Endodermal cell (in vitro differentiated cells): ENCODE results near the gene RALBP1. TPM values are rescaled to one million over a fixed set of nuclear protein-coding genes. Genes with fewer than 3 reads are reported as not detected.

ENCODE experiments used
- DNase-seq: peaks from one replicate; pipeline ENCODE4 v3.0.0-alpha.2; 2017
- H3K27ac ChIP-seq: 2 replicates; pipeline ENCODE4 v1.5.1; 2013; ENCODE audit warnings: mild to moderate bottlenecking, low read depth, low read length, moderate library complexity
- H3K27me3 ChIP-seq: 2 replicates; pipeline ENCODE4 v1.6.1; 2013; ENCODE audit warnings: mild to moderate bottlenecking, low read length, moderate library complexity; ENCODE audit not compliant: insufficient read depth, control insufficient read depth, poor library complexity, severe bottlenecking
- H3K36me3 ChIP-seq: 2 replicates; pipeline ENCODE4 v1.7.0; 2013; ENCODE audit warnings: mild to moderate bottlenecking, low read length, moderate library complexity; ENCODE audit not compliant: control insufficient read depth, insufficient read depth
- H3K4me1 ChIP-seq: one replicate; pipeline ENCODE4 v1.7.0; 2013; ENCODE audit warnings: low read length; ENCODE audit not compliant: control insufficient read depth, insufficient read depth
- H3K4me3 ChIP-seq: 2 replicates; pipeline ENCODE4 v1.5.1; 2013; ENCODE audit warnings: mild to moderate bottlenecking, low read length, moderate library complexity
- H3K9ac ChIP-seq: 2 replicates; pipeline ENCODE4 v1.6.1; 2013; ENCODE audit warnings: mild to moderate bottlenecking, low read length, moderate library complexity; ENCODE audit not compliant: poor library complexity, severe bottlenecking; ENCODE audit errors: extremely low read depth
- H3K9me3 ChIP-seq: 2 replicates; pipeline ENCODE4 v1.6.1; 2013; ENCODE audit warnings: mild to moderate bottlenecking, low read length, moderate library complexity; ENCODE audit not compliant: control insufficient read depth
- H3K27ac Mint-ChIP-seq: 2 replicates; pipeline ENCODE4 v1.8.0; 2020; ENCODE audit warnings: mixed read lengths
- H3K27me3 Mint-ChIP-seq: 2 replicates; pipeline ENCODE4 v1.8.0; 2021; ENCODE audit warnings: mild to moderate bottlenecking, mixed read lengths; ENCODE audit not compliant: insufficient read depth
- H3K36me3 Mint-ChIP-seq: 2 replicates; pipeline ENCODE4 v1.8.0; 2020; ENCODE audit warnings: low read depth, mixed read lengths
- H3K4me1 Mint-ChIP-seq: 2 replicates; pipeline ENCODE4 v1.8.0; 2020; ENCODE audit warnings: mixed read lengths
- H3K4me3 Mint-ChIP-seq: 2 replicates; pipeline ENCODE4 v1.8.0; 2020; ENCODE audit warnings: mild to moderate bottlenecking, moderate library complexity, mixed read lengths
- H3K9me3 Mint-ChIP-seq: 2 replicates; pipeline ENCODE4 v1.8.0; 2020; ENCODE audit warnings: mild to moderate bottlenecking, mixed read lengths
- WGBS, 2 experiments: methylation state at CpG; one replicate each; pipeline versions ENCODE4 v1.1.5 to v1.1.7; 2013; ENCODE audit warnings: missing lambda C conversion rate in 2 of 2, mixed read lengths in 1 of 2; ENCODE audit not compliant: insufficient coverage in 1 of 2, insufficient read length in 1 of 2; 5-methylcytosine and 5-hydroxymethylcytosine counted together
- total RNA-seq, 2 donors: library from RNA; stranded (reverse); fragmentation: NEBNext Ultra II Directional in 1 of 2; extraction: Animal tissue kit (Norgen Biotek cat#: 25700) in 1 of 2; gene quantifications; 2 replicates in 1 of 2; 3 replicates in 1 of 2; pipeline ENCODE4 v1.2.1, GENCODE V29; 2021
- TF ChIP-seq, protein P1 (sequence below): fragments of 200-600 bp; sonication (generic); conservative IDR thresholded peaks from 2 replicates; pipeline ENCODE4 v1.5.0; 2021; ENCODE audit warnings: antibody characterized with exemption, mild to moderate bottlenecking

Gene RALBP1
- total RNA-seq, 2 donors from 2014 or later, result 60.5 to 64.9 TPM

DNA sequence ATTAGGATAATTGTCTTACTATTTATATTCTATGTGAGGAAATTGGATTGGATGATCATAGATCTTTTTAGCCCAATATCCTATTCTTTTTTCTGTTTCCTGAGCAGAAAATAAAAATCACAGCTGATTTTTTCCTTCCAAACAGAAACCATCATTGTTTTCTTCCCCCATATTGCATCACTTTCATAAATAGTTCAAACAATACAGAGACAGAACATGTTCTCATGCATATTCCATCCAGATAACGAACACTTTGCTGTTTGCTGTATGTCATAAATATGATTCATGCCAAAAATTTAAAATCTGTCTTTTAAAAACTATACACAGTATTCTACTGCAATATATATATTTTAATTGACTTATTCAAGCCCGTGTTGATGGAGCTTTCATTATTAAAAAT lies 22.0 kb upstream of the RALBP1 start:
- no peak overlapping the region for H3K4me3 Mint-ChIP-seq
- TF ChIP-seq, protein P1, sequence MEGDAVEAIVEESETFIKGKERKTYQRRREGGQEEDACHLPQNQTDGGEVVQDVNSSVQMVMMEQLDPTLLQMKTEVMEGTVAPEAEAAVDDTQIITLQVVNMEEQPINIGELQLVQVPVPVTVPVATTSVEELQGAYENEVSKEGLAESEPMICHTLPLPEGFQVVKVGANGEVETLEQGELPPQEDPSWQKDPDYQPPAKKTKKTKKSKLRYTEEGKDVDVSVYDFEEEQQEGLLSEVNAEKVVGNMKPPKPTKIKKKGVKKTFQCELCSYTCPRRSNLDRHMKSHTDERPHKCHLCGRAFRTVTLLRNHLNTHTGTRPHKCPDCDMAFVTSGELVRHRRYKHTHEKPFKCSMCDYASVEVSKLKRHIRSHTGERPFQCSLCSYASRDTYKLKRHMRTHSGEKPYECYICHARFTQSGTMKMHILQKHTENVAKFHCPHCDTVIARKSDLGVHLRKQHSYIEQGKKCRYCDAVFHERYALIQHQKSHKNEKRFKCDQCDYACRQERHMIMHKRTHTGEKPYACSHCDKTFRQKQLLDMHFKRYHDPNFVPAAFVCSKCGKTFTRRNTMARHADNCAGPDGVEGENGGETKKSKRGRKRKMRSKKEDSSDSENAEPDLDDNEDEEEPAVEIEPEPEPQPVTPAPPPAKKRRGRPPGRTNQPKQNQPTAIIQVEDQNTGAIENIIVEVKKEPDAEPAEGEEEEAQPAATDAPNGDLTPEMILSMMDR, result no peak
- no peak for DNase-seq
- no peak overlapping the region for H3K27ac Mint-ChIP-seq
- Histone ChIP-seq H3K27me3 (no peaks in the 10 kb centered on the region), H3K36me3 (no peaks in the 10 kb centered on the region), H3K27ac (no peak overlapping the region), H3K9me3 (peaks cover 25% of the 10 kb centered on the region), H3K4me1 (peaks cover 9% of the 10 kb centered on the region), H3K9ac (no peak overlapping the region), H3K4me3 (no peak overlapping the region)
- H3K36me3 Mint-ChIP-seq, result no peaks in the 10 kb centered on the region
- H3K27me3 Mint-ChIP-seq, result no peaks in the 10 kb centered on the region
- H3K9me3 Mint-ChIP-seq, result peaks cover 14% of the 10 kb centered on the region
- H3K4me1 Mint-ChIP-seq, result peaks cover 12% of the 10 kb centered on the region
- 50% methylated on average over 1 of the region's 2 CpGs; no CpG with 5 or more reads in 1 of the 2 experiments for WGBS, 2 experiments

DNA sequence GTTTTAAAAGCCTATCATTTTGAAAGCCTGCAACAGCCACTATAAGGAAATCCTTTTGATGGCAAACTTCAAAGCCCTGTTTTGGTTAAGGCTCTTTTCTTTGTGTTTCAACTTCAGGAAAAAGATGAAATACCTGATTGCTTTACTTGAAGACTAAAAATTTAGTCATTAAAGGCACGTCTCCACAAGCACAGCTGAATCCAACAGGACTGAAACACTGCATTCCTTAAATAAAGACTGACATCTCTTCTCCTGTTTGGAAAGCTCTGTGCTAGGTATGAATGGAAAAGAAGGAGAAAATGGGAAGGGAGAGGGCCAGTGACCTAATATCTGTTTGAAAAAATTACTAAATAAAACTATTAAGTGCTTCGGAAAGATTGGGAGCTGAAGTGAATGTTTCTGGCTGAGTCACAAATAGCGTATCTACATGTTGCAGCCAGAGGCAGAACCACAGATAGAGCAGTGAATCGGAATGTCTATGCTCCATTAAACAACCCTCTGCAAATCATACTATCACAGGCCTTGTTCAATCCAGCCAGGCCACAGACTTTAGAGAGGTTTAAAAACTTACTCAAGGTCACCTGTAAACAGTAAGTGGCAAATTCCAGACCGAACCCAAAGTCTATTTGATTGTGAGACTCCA lies 21.1 kb upstream of the RALBP1 start:
- H3K27ac Mint-ChIP-seq, result no peak overlapping the region

DNA sequence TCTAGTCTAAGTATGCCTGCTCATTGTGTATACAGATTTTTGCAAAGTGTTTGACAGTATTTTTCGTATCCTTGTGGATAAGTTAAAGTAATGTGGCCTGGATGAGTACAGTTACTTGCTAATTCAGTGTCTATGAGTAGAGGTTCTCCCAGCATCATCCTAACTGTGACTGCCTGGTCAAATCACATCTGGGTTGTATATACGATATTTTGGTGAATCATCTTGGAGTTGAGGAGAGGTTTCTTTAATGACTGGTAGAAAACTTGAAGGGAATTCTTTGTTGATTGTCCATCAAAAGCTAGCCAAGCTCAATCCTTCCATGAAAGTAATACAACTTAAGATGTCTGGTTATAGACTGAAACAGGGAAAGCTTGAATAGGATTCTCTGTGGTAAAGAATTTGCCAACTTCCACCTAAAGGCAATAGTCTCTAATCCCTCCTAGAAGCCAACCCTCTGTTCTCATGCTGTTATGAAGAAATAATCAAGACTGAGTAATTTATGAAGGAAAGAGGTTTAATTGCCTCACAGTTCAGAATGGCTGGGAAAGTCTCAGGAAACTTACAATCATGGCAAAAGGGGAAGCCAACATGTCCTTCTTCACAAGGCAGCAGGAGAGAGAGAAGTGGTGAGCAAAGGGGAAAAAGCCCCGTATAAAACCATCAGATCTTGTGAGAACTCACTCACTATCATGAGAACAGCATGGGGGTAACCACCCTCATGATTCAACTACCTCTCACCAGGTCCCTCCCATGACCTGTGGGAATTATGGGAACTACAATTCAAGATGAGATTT lies 19.4 kb upstream of the RALBP1 start:
- peaks cover 8% of the 10 kb centered on the region for H3K4me1 Mint-ChIP-seq
- H3K9me3 Mint-ChIP-seq, result peaks cover 12% of the 10 kb centered on the region
- H3K27me3 Mint-ChIP-seq, result no peaks in the 10 kb centered on the region
- H3K4me3 Mint-ChIP-seq, result no peak overlapping the region
- H3K36me3 Mint-ChIP-seq, result no peaks in the 10 kb centered on the region
- no peak for DNase-seq
- no peak overlapping the region for H3K27ac Mint-ChIP-seq
- no peaks in the 10 kb centered on the region for H3K36me3 ChIP-seq
- no peak overlapping the region for H3K4me3 ChIP-seq
- H3K4me1 ChIP-seq, result peaks cover 3% of the 10 kb centered on the region
- H3K27ac ChIP-seq, result no peak overlapping the region
- TF ChIP-seq, protein P1, result no peak
- H3K9ac ChIP-seq, result no peak overlapping the region
- 92 to 94% methylated on average over 2 to 3 of the region's 3 CpGs for WGBS, 2 experiments
- peaks cover 20% of the 10 kb centered on the region for H3K9me3 ChIP-seq
- H3K27me3 ChIP-seq, result no peaks in the 10 kb centered on the region

More for the DNA sequence above, 21.1 kb upstream of the RALBP1 start:
- H3K9me3 Mint-ChIP-seq, result peaks cover 12% of the 10 kb centered on the region
- Histone ChIP-seq H3K9ac (no peak overlapping the region), H3K27me3 (no peaks in the 10 kb centered on the region), H3K4me1 (peaks cover 9% of the 10 kb centered on the region), H3K9me3 (peaks cover 20% of the 10 kb centered on the region), H3K27ac (no peak overlapping the region), H3K4me3 (no peak overlapping the region), H3K36me3 (no peaks in the 10 kb centered on the region)
- no peak overlapping the region for H3K4me3 Mint-ChIP-seq
- no peak for DNase-seq
- H3K36me3 Mint-ChIP-seq, result no peaks in the 10 kb centered on the region
- WGBS, 2 experiments, result 62 to 73% methylated on average over 5 of the region's 5 CpGs
- TF ChIP-seq, protein P1, result no peak
- H3K4me1 Mint-ChIP-seq, result peaks cover 12% of the 10 kb centered on the region
- no peaks in the 10 kb centered on the region for H3K27me3 Mint-ChIP-seq
